Lung (tissue), 12 donors: ENCODE measurements around the gene ERBB4. TPM values are rescaled to one million over a fixed set of nuclear protein-coding genes. Genes with fewer than 3 reads are reported as not detected.
A peak's percentile ranks its signal among the peaks of the same experiment; 100 is the strongest.
"Not testable (repeated sequence)": the region's sequence is repeated elsewhere in the genome, so short reads cannot be mapped to it uniquely, and the experiment has no call there.

Source experiments
- ATAC-seq: fragments of 200-7000 bp; cut with Tn5 transposase; one replicate; pipeline ENCODE4 v1.9.1; 2020; ENCODE audit warnings: moderate number of reproducible peaks; ENCODE audit not compliant: insufficient read depth, low FRiP score
- DNase-seq, 3 donors: peaks; one replicate each; pipeline ENCODE4 v3.0.0-alpha.2; 2013 to 2017
- H3K27ac ChIP-seq, 2 donors: one replicate each; pipeline ENCODE4 v1.5.1; 2013; ENCODE audit warnings: mild to moderate bottlenecking in 2 of 2, moderate library complexity in 2 of 2, control low read depth in 1 of 2, inconsistent platforms in 1 of 2, low read depth in 1 of 2, low read length in 1 of 2
- H3K27me3 ChIP-seq, 3 donors: one replicate each; pipeline ENCODE4 v1.5.1; 2013; ENCODE audit warnings: low read length in 2 of 3; ENCODE audit not compliant: control insufficient read depth in 3 of 3, insufficient read depth in 3 of 3
- H3K36me3 ChIP-seq, 4 donors: one replicate each; pipeline ENCODE4 v1.5.1; 2013; ENCODE audit warnings: low read length in 4 of 4, mild to moderate bottlenecking in 1 of 4, moderate library complexity in 1 of 4; ENCODE audit not compliant: control insufficient read depth in 4 of 4, insufficient read depth in 4 of 4
- H3K4me1 ChIP-seq, 5 donors: one replicate each; pipeline ENCODE4 v1.5.1; 2013; ENCODE audit warnings: low read length in 5 of 5, mild to moderate bottlenecking in 2 of 5, moderate library complexity in 1 of 5; ENCODE audit not compliant: control insufficient read depth in 5 of 5, insufficient read depth in 5 of 5
- H3K4me3 ChIP-seq: one replicate; pipeline ENCODE4 v1.5.1; 2013; ENCODE audit warnings: mild to moderate bottlenecking, control low read depth, moderate library complexity
- H3K9ac ChIP-seq, 2 donors: one replicate each; pipeline ENCODE4 v1.5.1; 2013; ENCODE audit warnings: low read length in 2 of 2, control low read depth in 1 of 2; ENCODE audit not compliant: insufficient read depth in 1 of 2
- H3K9me3 ChIP-seq, 4 donors: one replicate each; pipeline ENCODE4 v1.5.1; 2013; ENCODE audit warnings: low read length in 3 of 4, mild to moderate bottlenecking in 1 of 4, moderate library complexity in 1 of 4; ENCODE audit not compliant: control insufficient read depth in 4 of 4, insufficient read depth in 3 of 4
- CTCF ChIP-seq: IDR thresholded peaks from 2 replicates; pipeline ENCODE4 v1.5.1; 2012; ENCODE audit warnings: mild to moderate bottlenecking; ENCODE audit errors: control extremely low read depth, extremely low read depth
- WGBS, 2 donors: extraction: QIAGEN DNeasy Blood & Tissue Kit; methylation state at CpG; one replicate each; pipeline ENCODE4 v1.1.7; 2013; 5-methylcytosine and 5-hydroxymethylcytosine counted together
- polyA plus RNA-seq, 2 donors: library from polyadenylated mRNA; stranded (reverse); fragments of 200-250 nt; gene quantifications; one replicate each; pipeline ENCODE4 v1.2.1, GENCODE V29; 2013
- total RNA-seq, 2 donors: library from RNA; depleted of rRNA in 1 of 2; stranded (reverse); fragments of >200 nt in 1 of 2; gene quantifications; one replicate each; pipeline ENCODE4 v1.2.1, GENCODE V29; 2014 to 2021
- donor health status: control.
- donor health status: control.
- donor health status: Bipolar disorder and iron deficiency.
- donor health status: healthy.
- donor health status: DM: yes; HTN: yes; CAD: no.

The ERBB4 gene
- total and polyA plus RNA-seq, 4 donors = 0.41 to 16.8 (median 5.3) TPM

GRCh38 chr2:212465456-212465855, 73.1 kb downstream of the ERBB4 start:
- Histone ChIP-seq H3K27ac (no peak overlapping the region), H3K9ac (no peak overlapping the region), H3K4me3 (no peak overlapping the region), H3K4me1 (no peaks in the 10 kb centered on the region), H3K36me3 (no peaks in the 10 kb centered on the region), H3K9me3 (no peaks in the 10 kb centered on the region), H3K27me3 (no peaks in the 10 kb centered on the region)
- no peak for DNase-seq
- ATAC-seq = no peak
- WGBS, 2 donors = 90 to 93% methylated on average over 1 of the region's 1 CpG
- TF ChIP-seq CTCF = no peak

GRCh38 chr2:212461708-212462107, 76.9 kb downstream of the ERBB4 start:
- H3K36me3 ChIP-seq, H3K4me1 ChIP-seq, H3K9me3 ChIP-seq, H3K9ac ChIP-seq, H3K27ac ChIP-seq, H3K4me3 ChIP-seq, DNase-seq, ATAC-seq, H3K27me3 ChIP-seq: not testable (repeated sequence)
- WGBS, 2 donors = 77 to 90% methylated on average over 4 of the region's 4 CpGs

GRCh38 chr2:212454149-212454548, 84.5 kb downstream of the ERBB4 start:
- Histone ChIP-seq H3K4me3 (no peak overlapping the region), H3K27me3 (no peaks in the 10 kb centered on the region), H3K9me3 (no peaks in the 10 kb centered on the region), H3K4me1 (peaks cover 0 to 4% (median 0%) of the 10 kb centered on the region in 5 donors), H3K27ac (no peak overlapping the region), H3K9ac (no peak overlapping the region), H3K36me3 (no peaks in the 10 kb centered on the region)
- no peak for ATAC-seq
- no peak for TF ChIP-seq CTCF
- no peak for DNase-seq
- WGBS, 2 donors = 88 to 89% methylated on average over 3 of the region's 3 CpGs

- Histone ChIP-seq H3K4me3 (no peak overlapping the region), H3K9ac (no peak overlapping the region), H3K4me1 (peaks cover 0 to 4% (median 0%) of the 10 kb centered on the region in 5 donors), H3K27ac (no peak overlapping the region), H3K36me3 (no peaks in the 10 kb centered on the region), H3K9me3 (no peaks in the 10 kb centered on the region), H3K27me3 (no peaks in the 10 kb centered on the region)
- peak in 2 of 3 donors; percentile 0 to 1 for DNase-seq
- no peak for TF ChIP-seq CTCF
- no peak for ATAC-seq
- 38 to 60% methylated on average over 1 of the region's 1 CpG for WGBS, 2 donors
Measured at GRCh38 chr2:212451786-212452231, 86.8 kb downstream of the ERBB4 start.
